CD4-positive, CD25-positive, alpha-beta regulatory T cell (primary cell): ENCODE data around the gene DCDC2B. TPM values are rescaled to one million over a fixed set of nuclear protein-coding genes. Genes with fewer than 3 reads are reported as not detected.
"Not testable (repeated sequence)": the region's sequence is repeated elsewhere in the genome, so short reads cannot be mapped to it uniquely, and the experiment has no call there.

Experiments used
- ATAC-seq, 2 donors: fragments of 150-1000 bp; cut with Tn5 transposase; one replicate each; pipeline ENCODE4 v1.10.0; 2021; ENCODE audit warnings: low read depth in 2 of 2, moderate number of reproducible peaks in 2 of 2, moderate library complexity in 1 of 2
- DNase-seq, 3 donors: peaks; one replicate each; pipeline versions ENCODE4 v3.0.0 to v3.0.0-alpha.2; 2012 to 2022; ENCODE audit warnings: mixed read lengths in 1 of 3
- H3K27ac ChIP-seq: one replicate; pipeline ENCODE4 v1.7.0; 2013; ENCODE audit warnings: mild to moderate bottlenecking, low read length; ENCODE audit not compliant: insufficient read depth, poor library complexity, severe bottlenecking
- H3K27me3 ChIP-seq: one replicate; pipeline ENCODE4 v1.7.0; 2013; ENCODE audit warnings: low read length; ENCODE audit not compliant: control insufficient read depth, insufficient read depth
- H3K36me3 ChIP-seq: one replicate; pipeline ENCODE4 v1.7.0; 2013; ENCODE audit warnings: mild to moderate bottlenecking, low read length, moderate library complexity; ENCODE audit not compliant: control insufficient read depth, insufficient read depth
- H3K4me1 ChIP-seq: 2 replicates; pipeline ENCODE4 v1.7.0; 2013; ENCODE audit warnings: mild to moderate bottlenecking, low read length; ENCODE audit not compliant: insufficient read depth, control insufficient read depth, poor library complexity, severe bottlenecking
- H3K4me3 ChIP-seq: one replicate; pipeline ENCODE4 v1.7.0; 2013; ENCODE audit warnings: low read depth, mild to moderate bottlenecking, low read length, moderate library complexity
- H3K9me3 ChIP-seq, 2 experiments: 1 replicate in 1 of 2; 2 replicates in 1 of 2; pipeline ENCODE4 v1.7.0; 2013; ENCODE audit warnings: low read length in 2 of 2, mild to moderate bottlenecking in 1 of 2, moderate library complexity in 1 of 2; ENCODE audit not compliant: control insufficient read depth in 2 of 2
- H3K27ac Mint-ChIP-seq, 3 donors: one replicate each; pipeline ENCODE4 v1.8.0; 2020 to 2022; ENCODE audit warnings: mild to moderate bottlenecking in 3 of 3, mixed read lengths in 3 of 3, moderate library complexity in 2 of 3
- H3K27me3 Mint-ChIP-seq: one replicate; pipeline ENCODE4 v1.8.0; 2022; ENCODE audit warnings: mild to moderate bottlenecking, mixed read lengths
- H3K36me3 Mint-ChIP-seq: one replicate; pipeline ENCODE4 v1.8.0; 2020; ENCODE audit warnings: mixed read lengths
- H3K4me1 Mint-ChIP-seq, 4 donors: one replicate each; pipeline ENCODE4 v1.8.0; 2020 to 2022; ENCODE audit warnings: mixed read lengths in 4 of 4, mild to moderate bottlenecking in 1 of 4
- H3K4me3 Mint-ChIP-seq, 4 donors: one replicate each; pipeline ENCODE4 v1.8.0; 2020 to 2022; ENCODE audit warnings: mild to moderate bottlenecking in 4 of 4, mixed read lengths in 4 of 4, moderate library complexity in 3 of 4
- H3K9me3 Mint-ChIP-seq, 7 donors: one replicate each; pipeline ENCODE4 v1.8.0; 2020 to 2022; ENCODE audit warnings: mixed read lengths in 7 of 7, mild to moderate bottlenecking in 3 of 7, moderate library complexity in 2 of 7
- polyA plus RNA-seq, 4 donors: library from polyadenylated mRNA; unstranded; fragments of 300-500 nt; fragmentation: Illumina TruSeq; gene quantifications; one replicate each; pipeline ENCODE4 v1.2.3, GENCODE V29; 2021
- total RNA-seq: library from RNA; stranded (reverse); gene quantifications from one replicate; pipeline ENCODE4 v1.2.3, GENCODE V29; 2022

DCDC2B gene
- total and polyA plus RNA-seq, 5 donors from 2014 or later = 0.09 TPM; not detected in 4

- H3K4me3 Mint-ChIP-seq = peak overlapping the region; percentile 88 to 97 (median 90)
Measured at GRCh38 chr1:32256473-32257226, 47.8 kb downstream of the DCDC2B start.

GRCh38 chr1:32257227-32257508 is 48.3 kb downstream of the DCDC2B start:
- Mint-ChIP-seq H3K27me3 (no peaks in the 10 kb centered on the region), H3K36me3 (peaks cover 27% of the 10 kb centered on the region), H3K9me3 (peaks cover 0 to 2% (median 0%) of the 10 kb centered on the region in 7 donors), H3K27ac (peak overlapping the region; percentile 95 to 99 (median 98)), H3K4me1 (peaks cover 9 to 52% (median 34%) of the 10 kb centered on the region in 4 donors), H3K4me3 (peak overlapping the region; percentile 88 to 97 (median 90))
- peaks cover 89% of the 10 kb centered on the region for H3K4me1 ChIP-seq
- DNase-seq (no peak), ATAC-seq (no peak)
- no peaks in the 10 kb centered on the region for H3K27me3 ChIP-seq
- peaks cover 19% of the 10 kb centered on the region for H3K36me3 ChIP-seq
- H3K9me3 ChIP-seq = no peaks in the 10 kb centered on the region
- H3K27ac ChIP-seq = peak overlapping the region; percentile 94
- peak overlapping the region; percentile 99 for H3K4me3 ChIP-seq

More at GRCh38 chr1:32256473-32257226, 47.8 kb downstream of the DCDC2B start:
- peak in 1 of 2 donors; percentile 28 for ATAC-seq
- Mint-ChIP-seq H3K36me3 (peaks cover 32% of the 10 kb centered on the region), H3K4me1 (peaks cover 9 to 52% (median 34%) of the 10 kb centered on the region in 4 donors), H3K27me3 (no peaks in the 10 kb centered on the region), H3K9me3 (peaks cover 0 to 2% (median 0%) of the 10 kb centered on the region in 7 donors), H3K27ac (peak overlapping the region; percentile 95 to 99 (median 98))
- Histone ChIP-seq H3K36me3 (peaks cover 19% of the 10 kb centered on the region), H3K27me3 (no peaks in the 10 kb centered on the region), H3K9me3 (no peaks in the 10 kb centered on the region), H3K27ac (peak overlapping the region; percentile 94), H3K4me3 (peak overlapping the region; percentile 99), H3K4me1 (peaks cover 84% of the 10 kb centered on the region)
- DNase-seq = peak in 1 of 3 donors; percentile 53

GRCh38 chr1:32263236-32263593 is 54.3 kb downstream of the DCDC2B start:
- not testable (repeated sequence) for H3K27me3 Mint-ChIP-seq, H3K9me3 Mint-ChIP-seq, ATAC-seq, H3K27me3 ChIP-seq, DNase-seq, H3K9me3 ChIP-seq
- Histone ChIP-seq H3K27ac (peak overlapping the region; percentile 69), H3K4me1 (peaks cover 87% of the 10 kb centered on the region), H3K4me3 (peak overlapping the region; percentile 78), H3K36me3 (peaks cover 22% of the 10 kb centered on the region)
- H3K36me3 Mint-ChIP-seq = peaks cover 19% of the 10 kb centered on the region
- peak overlapping the region in 2 of 4 donors; percentile 78 to 79 for H3K4me3 Mint-ChIP-seq
- H3K27ac Mint-ChIP-seq = peak overlapping the region; percentile 55 to 93 (median 84)
- peaks cover 14 to 73% (median 38%) of the 10 kb centered on the region in 4 donors for H3K4me1 Mint-ChIP-seq

GRCh38 chr1:32263744-32264143 is 54.9 kb downstream of the DCDC2B start:
- no peaks in the 10 kb centered on the region for H3K9me3 ChIP-seq
- Mint-ChIP-seq H3K36me3 (peaks cover 19% of the 10 kb centered on the region), H3K27ac (peak overlapping the region; percentile 84 to 93 (median 91)), H3K9me3 (peaks cover 0 to 2% (median 0%) of the 10 kb centered on the region in 7 donors), H3K4me3 (peak overlapping the region; percentile 76 to 83 (median 78)), H3K27me3 (no peaks in the 10 kb centered on the region), H3K4me1 (peaks cover 14 to 72% (median 38%) of the 10 kb centered on the region in 4 donors)
- DNase-seq (peak in 2 of 3 donors; percentile 56 to 68), ATAC-seq (peak; percentile 83 to 87)
- peak overlapping the region; percentile 78 for H3K4me3 ChIP-seq
- H3K27me3 ChIP-seq = no peaks in the 10 kb centered on the region
- peak overlapping the region; percentile 69 for H3K27ac ChIP-seq
- H3K36me3 ChIP-seq = peaks cover 22% of the 10 kb centered on the region
- H3K4me1 ChIP-seq = peaks cover 84% of the 10 kb centered on the region

Other genes starting within 250 kb of the DCDC2B start
- gene KHDRBS1, start 195.2 kb upstream of the DCDC2B start, total RNA-seq = 100 TPM
- 100 to 1,000 TPM in 1 of 4 donors, 10 to 100 TPM in 3; 97.1 to 117 (median 99.4) TPM for gene KHDRBS1, start 195.2 kb upstream of the DCDC2B start, polyA plus RNA-seq
- 13.1 TPM for gene TMEM39B, start 136.2 kb upstream of the DCDC2B start, total RNA-seq
- gene TMEM39B, start 136.2 kb upstream of the DCDC2B start, polyA plus RNA-seq = 1 to 10 TPM; 2.3 to 3.6 (median 2.6) TPM
- 56.1 TPM for gene KPNA6, start 101.0 kb upstream of the DCDC2B start, total RNA-seq
- 10 to 100 TPM; 22.7 to 29.3 (median 26.4) TPM for gene KPNA6, start 101.0 kb upstream of the DCDC2B start, polyA plus RNA-seq
- gene TXLNA, start 29.4 kb upstream of the DCDC2B start, total RNA-seq = 30.9 TPM
- 10 to 100 TPM; 22.4 to 30.0 (median 24.0) TPM for gene TXLNA, start 29.4 kb upstream of the DCDC2B start, polyA plus RNA-seq
- gene CCDC28B, start 8.5 kb upstream of the DCDC2B start, total RNA-seq = 10.3 TPM
- 10 to 100 TPM; 12.0 to 15.5 (median 14.1) TPM for gene CCDC28B, start 8.5 kb upstream of the DCDC2B start, polyA plus RNA-seq
- gene IQCC, start 3.4 kb upstream of the DCDC2B start, total RNA-seq = 2.7 TPM
- gene IQCC, start 3.4 kb upstream of the DCDC2B start, polyA plus RNA-seq = 1 to 10 TPM in 3 of 4 donors, under 1 TPM in 1; 0.68 to 1.8 (median 1.5) TPM
- gene TMEM234, start 13.3 kb downstream of the DCDC2B start, total RNA-seq = 14.2 TPM
- 1 to 10 TPM; 4.6 to 6.2 (median 5.5) TPM for gene TMEM234, start 13.3 kb downstream of the DCDC2B start, polyA plus RNA-seq
- gene EIF3I, start 13.3 kb downstream of the DCDC2B start, total RNA-seq = 123 TPM
- gene EIF3I, start 13.3 kb downstream of the DCDC2B start, polyA plus RNA-seq = 100 to 1,000 TPM; 191 to 216 (median 204) TPM
- 0.44 TPM for gene FAM167B, start 38.1 kb downstream of the DCDC2B start, total RNA-seq
- not detected for gene FAM167B, start 38.1 kb downstream of the DCDC2B start, polyA plus RNA-seq
- gene LCK, start 42.2 kb downstream of the DCDC2B start, total RNA-seq = 388 TPM
- gene LCK, start 42.2 kb downstream of the DCDC2B start, polyA plus RNA-seq = 1,000 to 10,000 TPM in 2 of 4 donors, 100 to 1,000 TPM in 2; 968 to 1,114 (median 1,027) TPM
- gene HDAC1, start 83.0 kb downstream of the DCDC2B start, total RNA-seq = 98.2 TPM
- 100 to 1,000 TPM; 132 to 150 (median 147) TPM for gene HDAC1, start 83.0 kb downstream of the DCDC2B start, polyA plus RNA-seq
- gene MARCKSL1, start 127.1 kb downstream of the DCDC2B start, total RNA-seq = 27.5 TPM
- gene MARCKSL1, start 127.1 kb downstream of the DCDC2B start, polyA plus RNA-seq = 10 to 100 TPM; 34.4 to 59.4 (median 48.7) TPM
- 43.2 TPM for gene FAM229A, start 153.4 kb downstream of the DCDC2B start, total RNA-seq
- under 1 TPM in 2 of 4 donors, not detected in 2; 0.14 to 0.31 TPM for gene FAM229A, start 153.4 kb downstream of the DCDC2B start, polyA plus RNA-seq
- gene TSSK3, start 153.4 kb downstream of the DCDC2B start, total RNA-seq = 0.76 TPM
- 1 to 10 TPM in 2 of 4 donors, not detected in 2; 1.1 to 1.9 TPM for gene TSSK3, start 153.4 kb downstream of the DCDC2B start, polyA plus RNA-seq
- 198 TPM for gene BSDC1, start 185.4 kb downstream of the DCDC2B start, total RNA-seq
- gene BSDC1, start 185.4 kb downstream of the DCDC2B start, polyA plus RNA-seq = 10 to 100 TPM; 27.3 to 45.4 (median 40.1) TPM